ENCODE measurements around the gene ENDOV.

Gene ENDOV

DNA sequence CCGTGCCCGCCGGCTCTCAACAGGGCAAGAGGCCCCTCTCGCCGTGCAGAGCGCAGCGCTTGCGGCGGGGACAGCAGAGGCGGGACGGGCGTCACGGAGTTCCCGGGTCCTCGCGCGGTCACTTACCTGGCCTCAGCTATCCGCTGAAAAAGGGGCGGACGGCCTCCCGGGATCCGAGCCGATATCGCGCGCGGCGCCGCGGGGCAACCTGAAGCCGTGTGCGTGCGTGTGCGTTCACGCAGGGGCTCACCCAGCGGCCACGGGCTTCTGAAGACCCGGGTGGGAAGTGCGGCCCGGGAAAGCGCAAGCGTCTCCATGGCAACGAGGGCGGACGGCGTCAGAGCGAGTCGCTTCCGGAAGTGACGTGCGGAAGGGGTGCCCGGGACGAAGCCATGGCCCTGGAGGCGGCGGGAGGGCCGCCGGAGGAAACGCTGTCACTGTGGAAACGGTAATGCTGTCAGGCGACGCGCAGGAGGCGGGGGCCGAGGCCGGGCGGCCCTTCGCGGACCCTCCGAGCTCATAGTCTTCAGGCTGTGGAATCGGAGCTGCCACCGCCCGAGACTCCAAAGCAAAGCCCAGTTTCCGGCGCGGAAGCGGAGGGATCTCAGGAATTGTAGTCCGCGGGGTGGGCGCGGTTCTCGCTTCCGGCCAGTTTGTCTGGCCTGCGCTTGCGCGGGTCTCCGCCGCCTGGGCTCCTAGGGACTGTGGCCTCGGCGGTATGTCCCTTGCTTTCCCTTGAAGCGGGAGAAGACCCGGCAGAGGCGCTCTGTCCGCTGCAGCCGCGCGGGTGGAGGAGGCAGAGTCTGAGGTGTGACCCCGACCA lies at the start of gene ENDOV:
Gene ENDOV, plus strand, starts transcription at position 365 of the 823 bp plus-strand sequence. Its CDS starts 28 bp downstream, at position 393.
- peak; percentile 84 for DNase-seq (ENCODE audit: low read depth in 2 of 2)

GRCh38 chr17:80365983-80366382 lies 49.0 kb upstream of the ENDOV start:
- DNase-seq (ENCODE audit: low read depth in 2 of 2) = no peak

- DNase-seq (ENCODE audit: low read depth in 2 of 2) = no peak
Measured at GRCh38 chr17:80367503-80367902, 47.5 kb upstream of the ENDOV start.

GRCh38 chr17:80371196-80371595 lies 43.8 kb upstream of the ENDOV start:
- DNase-seq (ENCODE audit: low read depth in 2 of 2) = no peak

DNA sequence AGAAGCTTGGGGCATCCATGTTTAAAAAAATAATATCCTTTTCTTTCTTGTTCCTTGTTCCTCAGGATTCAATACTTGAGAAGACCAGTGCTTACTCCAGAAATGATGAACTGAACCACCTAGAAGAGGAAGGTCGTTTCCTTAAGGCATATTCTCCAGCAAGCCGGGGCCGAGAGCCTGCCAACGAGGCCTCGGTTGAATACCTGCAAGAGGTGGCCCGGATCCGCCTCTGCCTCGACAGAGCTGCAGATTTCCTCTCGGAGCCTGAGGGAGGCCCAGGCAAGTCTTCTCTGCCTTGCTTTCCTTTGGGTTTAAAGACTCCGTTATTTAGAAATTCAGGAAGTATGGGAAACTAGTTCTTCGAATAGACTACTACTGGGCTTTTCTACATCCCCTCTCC lies 42.5 kb upstream of the ENDOV start:
- no peak for DNase-seq (ENCODE audit: low read depth in 2 of 2)

GRCh38 chr17:80372922-80373570 lies 41.9 kb upstream of the ENDOV start:
- DNase-seq (ENCODE audit: low read depth in 2 of 2) = no peak

DNA sequence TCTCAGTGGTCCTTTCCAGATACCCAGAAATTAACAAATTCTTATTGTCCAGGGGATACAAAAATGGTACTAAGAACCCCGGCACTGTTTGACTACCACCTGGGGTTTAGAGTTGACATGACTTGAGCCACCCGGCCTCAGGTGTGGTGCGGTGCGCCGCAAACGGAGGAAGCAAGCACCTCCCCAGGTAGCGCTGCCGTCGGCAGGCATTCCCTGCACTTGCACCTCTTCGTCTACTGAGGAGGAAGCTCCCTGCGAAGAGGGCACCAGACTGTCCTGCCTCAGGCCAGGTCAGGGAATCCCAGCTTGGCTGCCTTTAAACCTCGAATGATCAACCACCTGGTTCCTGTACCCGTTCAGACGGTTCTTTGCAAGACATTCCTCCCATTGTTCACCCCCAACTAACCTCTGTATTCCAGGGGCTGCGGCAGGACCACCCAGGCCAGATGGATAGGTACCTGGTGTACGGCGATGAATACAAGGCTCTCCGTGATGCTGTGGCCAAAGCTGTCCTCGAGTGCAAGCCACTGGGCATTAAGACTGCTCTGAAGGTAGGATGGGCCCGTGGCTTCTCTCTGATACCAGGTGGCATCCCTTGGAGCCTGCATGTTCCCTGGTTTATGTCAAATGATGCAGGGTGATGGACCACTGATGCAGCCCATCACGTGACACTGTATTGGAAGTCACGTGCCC lies 40.8 kb upstream of the ENDOV start:
- DNase-seq (ENCODE audit: low read depth in 2 of 2) = no peak

DNA sequence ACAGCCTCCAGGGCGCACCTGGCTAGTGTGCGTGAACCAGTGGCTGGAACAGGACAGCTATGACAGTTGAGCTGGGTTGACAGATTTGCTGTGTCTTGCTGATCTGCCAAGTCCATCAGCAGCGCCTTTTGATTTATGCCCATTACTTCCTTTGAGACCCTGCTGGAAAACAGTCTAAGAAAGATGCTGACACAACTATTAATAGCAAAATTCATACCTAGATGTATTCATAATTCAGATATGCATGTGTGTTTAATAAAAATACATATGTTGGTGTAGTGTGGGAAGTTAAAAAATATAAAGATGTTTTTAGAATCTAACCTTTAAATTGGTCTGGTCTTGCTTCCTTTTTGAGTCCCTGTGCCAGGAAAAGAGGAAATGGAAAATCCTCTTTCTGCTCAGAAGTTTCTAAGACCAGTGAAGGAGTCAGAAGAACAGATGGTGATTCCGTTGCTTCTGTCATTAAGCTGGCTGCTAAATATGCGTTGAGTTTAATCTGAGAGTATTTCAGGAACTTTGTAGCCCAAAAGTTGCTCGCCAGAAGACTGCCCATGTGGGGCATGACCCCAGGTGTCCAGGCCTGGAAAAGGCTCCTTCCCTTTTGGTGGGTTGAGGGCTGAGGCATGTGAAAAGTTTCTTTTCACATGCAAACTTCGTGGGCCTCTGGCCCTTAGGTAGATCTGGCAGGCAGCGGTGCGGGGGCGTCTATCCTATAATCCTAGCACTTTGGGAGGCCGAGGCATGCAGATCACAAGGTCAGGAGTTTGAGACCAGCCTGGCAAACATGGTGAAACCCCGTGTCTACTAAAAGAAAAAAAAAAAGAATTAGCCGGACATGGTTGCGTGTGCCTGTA lies 40.0 kb upstream of the ENDOV start:
- DNase-seq (ENCODE audit: low read depth in 2 of 2) = no peak

DNA sequence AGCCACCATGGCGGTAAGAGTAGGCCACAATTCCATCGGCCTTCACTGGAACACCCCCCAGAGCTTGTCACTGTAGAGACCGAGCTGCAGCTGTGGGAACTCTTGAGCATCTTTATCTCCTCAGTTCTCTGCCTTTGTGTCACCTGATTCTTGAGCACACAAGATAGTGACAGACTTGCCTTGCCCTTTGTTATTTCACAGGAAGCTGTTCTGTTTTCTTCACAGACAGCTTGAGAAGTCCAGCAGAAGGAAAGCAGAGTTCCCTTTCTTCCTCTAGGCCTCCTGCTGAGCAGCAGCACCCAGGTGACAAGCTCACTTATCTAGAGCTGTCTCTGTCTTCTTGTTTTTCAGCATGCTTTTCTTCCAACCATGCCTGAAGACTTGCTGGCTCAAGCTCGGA lies 38.4 kb upstream of the ENDOV start:
- DNase-seq (ENCODE audit: low read depth in 2 of 2) = no peak

GRCh38 chr17:80377798-80378197 lies 37.2 kb upstream of the ENDOV start:
- no peak for DNase-seq (ENCODE audit: low read depth in 2 of 2)

DNA sequence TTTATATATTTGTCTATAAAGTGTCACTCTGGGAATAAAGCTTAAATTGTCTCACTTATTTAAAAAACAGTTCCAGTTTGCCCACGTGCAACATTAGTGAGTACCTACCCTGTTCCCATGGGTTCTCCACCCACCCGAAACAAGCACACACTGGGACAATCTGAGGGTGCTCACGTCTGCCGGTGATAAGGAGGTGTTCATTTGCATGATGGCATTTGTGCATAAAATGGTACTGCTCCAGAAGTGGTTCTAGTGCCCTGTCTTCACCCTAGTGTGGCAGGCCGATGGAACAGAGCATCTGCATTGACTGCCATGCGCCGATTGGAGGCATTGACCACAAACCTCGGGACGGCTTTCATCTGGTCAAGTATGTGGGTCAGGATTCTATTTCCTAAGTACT lies 35.6 kb upstream of the ENDOV start:
- DNase-seq (ENCODE audit: low read depth in 2 of 2) = no peak

- DNase-seq (ENCODE audit: low read depth in 2 of 2) = no peak
Measured at GRCh38 chr17:80380068-80380467, 34.9 kb upstream of the ENDOV start.

DNA sequence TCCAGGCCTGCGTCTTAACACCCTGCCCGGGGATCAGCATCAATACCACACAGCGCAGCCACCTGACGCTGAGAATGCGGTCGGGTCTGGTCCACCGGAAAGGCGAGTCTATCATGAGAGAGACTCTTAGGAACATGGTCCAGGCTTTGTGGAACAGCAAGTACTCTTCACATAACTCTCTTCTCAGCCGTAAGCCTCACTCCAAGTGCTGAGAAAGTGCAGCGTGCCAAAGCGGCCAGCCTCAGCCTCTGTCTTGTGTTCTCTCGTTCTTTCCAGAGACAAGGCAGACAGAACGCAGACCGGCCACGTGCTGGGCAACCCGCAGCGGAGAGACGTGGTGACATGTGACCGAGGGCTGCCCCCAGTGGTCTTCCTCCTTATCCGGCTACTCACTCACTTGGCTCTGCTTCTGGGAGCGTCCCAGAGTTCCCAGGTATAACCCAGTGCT lies 34.4 kb upstream of the ENDOV start:
- no peak for DNase-seq (ENCODE audit: low read depth in 2 of 2)

- no peak for DNase-seq (ENCODE audit: low read depth in 2 of 2)
Measured at GRCh38 chr17:80381416-80381923, 33.5 kb upstream of the ENDOV start.

DNA sequence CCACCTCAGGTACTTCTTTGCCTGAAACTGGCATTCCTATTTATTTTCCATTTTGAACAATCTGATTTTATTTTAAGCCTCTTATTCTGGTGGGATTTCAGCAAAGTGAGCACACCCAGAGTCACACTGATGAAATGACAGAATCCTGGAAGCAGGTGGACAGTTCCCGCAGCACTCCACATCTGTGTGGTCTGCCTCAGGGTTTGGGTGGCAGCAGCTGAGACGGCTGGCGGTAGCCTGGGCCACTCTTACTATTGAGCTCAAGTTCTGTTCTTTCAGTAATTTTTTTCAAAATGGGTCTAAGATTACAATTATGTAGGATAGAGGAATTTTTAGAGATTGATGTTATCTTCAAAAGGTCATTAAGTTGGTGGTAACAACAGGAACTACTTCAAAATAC lies 32.5 kb upstream of the ENDOV start:
- DNase-seq (ENCODE audit: low read depth in 2 of 2) = no peak

GRCh38 chr17:80382956-80383355 lies 32.0 kb upstream of the ENDOV start:
- no peak for DNase-seq (ENCODE audit: low read depth in 2 of 2)

DNA sequence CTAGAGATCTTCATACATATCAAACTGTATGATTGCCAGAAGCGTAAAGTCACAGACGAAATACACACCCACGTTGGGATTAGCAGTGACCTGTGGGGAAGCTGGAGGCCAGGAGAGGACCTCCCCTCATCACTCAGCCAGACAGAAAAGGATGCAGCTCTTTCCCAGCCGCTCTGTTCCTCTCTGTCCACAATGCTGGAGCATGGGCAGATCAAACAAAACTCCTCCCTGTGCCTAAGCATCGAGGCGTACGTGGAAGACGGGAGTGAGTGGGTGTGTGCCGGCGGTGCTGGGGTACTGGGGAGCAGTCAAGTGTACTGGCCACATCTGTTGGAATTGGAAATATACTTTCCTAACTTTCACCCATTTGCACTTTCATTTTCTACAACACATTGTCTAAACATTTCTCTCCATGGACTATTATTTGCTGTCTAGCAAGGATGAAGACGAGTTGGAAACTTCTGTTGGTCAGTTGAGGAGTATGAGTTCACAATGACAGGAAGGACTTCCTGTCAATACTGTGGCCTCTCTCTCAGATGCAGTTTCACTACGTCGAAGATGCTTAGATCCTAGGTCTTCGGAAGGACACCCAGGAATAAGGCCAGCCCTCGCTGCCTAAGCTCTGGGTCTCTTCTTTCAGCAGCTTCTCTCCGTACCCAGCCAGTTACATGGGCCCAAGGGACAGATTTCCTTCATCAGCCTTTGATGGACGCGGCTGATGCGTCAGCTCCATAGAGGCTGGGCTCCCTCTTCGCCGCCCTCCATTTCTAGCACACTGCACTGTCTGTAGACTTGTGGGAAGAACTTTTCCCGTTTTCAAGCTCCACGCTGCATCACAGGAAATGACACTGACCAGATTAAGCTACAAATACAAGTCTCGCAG lies 30.6 kb upstream of the ENDOV start:
- DNase-seq (ENCODE audit: low read depth in 2 of 2) = no peak

GRCh38 chr17:80385046-80385445 lies 29.9 kb upstream of the ENDOV start:
- DNase-seq (ENCODE audit: low read depth in 2 of 2) = no peak

GRCh38 chr17:80386341-80386740 lies 28.6 kb upstream of the ENDOV start:
- DNase-seq (ENCODE audit: low read depth in 2 of 2) = no peak

DNA sequence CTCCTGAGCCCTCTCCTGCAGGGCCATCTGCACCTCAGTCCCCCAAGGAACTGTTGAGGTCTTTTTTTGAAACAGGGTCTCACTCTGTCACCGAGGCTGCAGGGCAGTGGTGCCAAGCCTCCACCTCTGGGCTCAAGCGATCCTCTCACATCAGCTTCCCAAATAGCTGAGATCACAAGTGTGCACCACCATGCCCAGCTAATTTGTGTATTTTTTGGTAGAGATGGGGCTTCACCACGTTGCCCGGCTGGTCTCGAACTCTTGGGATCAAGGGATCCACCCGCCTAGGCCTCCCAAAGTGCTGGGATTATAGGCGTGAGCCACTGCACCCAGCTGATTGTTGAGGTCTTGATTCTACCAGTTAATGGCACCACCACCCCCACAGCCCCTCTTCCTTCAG lies 27.9 kb upstream of the ENDOV start:
- DNase-seq (ENCODE audit: low read depth in 2 of 2) = no peak

GRCh38 chr17:80388175-80388574 lies 26.8 kb upstream of the ENDOV start:
- DNase-seq (ENCODE audit: low read depth in 2 of 2) = no peak
